ENCODE results near the gene ZC3H7B. TPM values are rescaled to one million over a fixed set of nuclear protein-coding genes. Genes with fewer than 3 reads are reported as not detected.

ZC3H7B gene
- total RNA-seq, 1 donor, result 53.6 TPM

- Histone ChIP-seq H3K27me3 (ENCODE audit: insufficient read depth, low read length) (no peaks in the 10 kb centered on the region), H3K79me2 (ENCODE audit: insufficient read depth, low read length) (peaks cover 86% of the 10 kb centered on the region), H3K9me3 (ENCODE audit: low read depth, low read length) (no peaks in the 10 kb centered on the region), H3K4me1 (ENCODE audit: insufficient read depth, low read length) (no peaks in the 10 kb centered on the region), H4K20me1 (ENCODE audit: insufficient read depth, low read length) (peaks cover 32% of the 10 kb centered on the region), H3K4me2 (ENCODE audit: insufficient read depth, low read length) (no peak overlapping the region), H3K27ac (ENCODE audit: low read depth, low read length) (no peak overlapping the region), H3K36me3 (ENCODE audit: insufficient read depth, low read length) (peaks cover 10% of the 10 kb centered on the region), H2AFZ (ENCODE audit: low read length) (no peak overlapping the region), H3K4me3 (ENCODE audit: insufficient read depth, low read length) (no peak overlapping the region)
- TF ChIP-seq CTCF (IDR thresholded peaks at IDR 0.05; ENCODE audit: extremely low read depth, low read depth, low read length), result no peak
- DNase-seq (ENCODE audit: insufficient read length, low spot score, missing footprints), result no peak
Measured at GRCh38 chr22:41314821-41315220, 13.5 kb downstream of the ZC3H7B start.

- no peaks in the 10 kb centered on the region for H3K4me1 ChIP-seq (ENCODE audit: insufficient read depth, low read length)
- H3K4me2 ChIP-seq (ENCODE audit: insufficient read depth, low read length), result no peak overlapping the region
- H3K79me2 ChIP-seq (ENCODE audit: insufficient read depth, low read length), result peaks cover 86% of the 10 kb centered on the region
- H3K9me3 ChIP-seq (ENCODE audit: low read depth, low read length), result no peaks in the 10 kb centered on the region
- H4K20me1 ChIP-seq (ENCODE audit: insufficient read depth, low read length), result peaks cover 29% of the 10 kb centered on the region
- no peak for DNase-seq (ENCODE audit: insufficient read length, low spot score, missing footprints)
- H2AFZ ChIP-seq (ENCODE audit: low read length), result no peak overlapping the region
- H3K27ac ChIP-seq (ENCODE audit: low read depth, low read length), result no peak overlapping the region
- no peak overlapping the region for H3K4me3 ChIP-seq (ENCODE audit: insufficient read depth, low read length)
- no peak for TF ChIP-seq CTCF (IDR thresholded peaks at IDR 0.05; ENCODE audit: extremely low read depth, low read depth, low read length)
- peaks cover 11% of the 10 kb centered on the region for H3K36me3 ChIP-seq (ENCODE audit: insufficient read depth, low read length)
- H3K27me3 ChIP-seq (ENCODE audit: insufficient read depth, low read length), result no peaks in the 10 kb centered on the region
Measured at GRCh38 chr22:41315586-41315985, 14.3 kb downstream of the ZC3H7B start.

GRCh38 chr22:41320416-41321240 lies 19.3 kb downstream of the ZC3H7B start:
- H3K27me3 ChIP-seq (ENCODE audit: insufficient read depth, low read length), result no peaks in the 10 kb centered on the region
- H3K4me2 ChIP-seq (ENCODE audit: insufficient read depth, low read length), result no peak overlapping the region
- no peak overlapping the region for H3K4me3 ChIP-seq (ENCODE audit: insufficient read depth, low read length)
- peak; percentile 61 for DNase-seq (ENCODE audit: insufficient read length, low spot score, missing footprints)
- no peaks in the 10 kb centered on the region for H3K4me1 ChIP-seq (ENCODE audit: insufficient read depth, low read length)
- no peaks in the 10 kb centered on the region for H3K9me3 ChIP-seq (ENCODE audit: low read depth, low read length)
- H3K79me2 ChIP-seq (ENCODE audit: insufficient read depth, low read length), result peaks cover 66% of the 10 kb centered on the region
- no peak overlapping the region for H2AFZ ChIP-seq (ENCODE audit: low read length)
- H4K20me1 ChIP-seq (ENCODE audit: insufficient read depth, low read length), result peaks cover 25% of the 10 kb centered on the region
- H3K27ac ChIP-seq (ENCODE audit: low read depth, low read length), result no peak overlapping the region
- peaks cover 29% of the 10 kb centered on the region for H3K36me3 ChIP-seq (ENCODE audit: insufficient read depth, low read length)
- no peak for TF ChIP-seq CTCF (IDR thresholded peaks at IDR 0.05; ENCODE audit: extremely low read depth, low read depth, low read length)

GRCh38 chr22:41324821-41325528 lies 23.6 kb downstream of the ZC3H7B start:
- no peaks in the 10 kb centered on the region for H3K27me3 ChIP-seq (ENCODE audit: insufficient read depth, low read length)
- no peak overlapping the region for H3K4me2 ChIP-seq (ENCODE audit: insufficient read depth, low read length)
- TF ChIP-seq CTCF (IDR thresholded peaks at IDR 0.05; ENCODE audit: extremely low read depth, low read depth, low read length), result no peak
- no peaks in the 10 kb centered on the region for H3K4me1 ChIP-seq (ENCODE audit: insufficient read depth, low read length)
- no peaks in the 10 kb centered on the region for H3K9me3 ChIP-seq (ENCODE audit: low read depth, low read length)
- DNase-seq (ENCODE audit: insufficient read length, low spot score, missing footprints), result peak; percentile 67
- no peak overlapping the region for H3K4me3 ChIP-seq (ENCODE audit: insufficient read depth, low read length)
- H2AFZ ChIP-seq (ENCODE audit: low read length), result no peak overlapping the region
- H3K27ac ChIP-seq (ENCODE audit: low read depth, low read length), result no peak overlapping the region
- peaks cover 19% of the 10 kb centered on the region for H4K20me1 ChIP-seq (ENCODE audit: insufficient read depth, low read length)
- peaks cover 29% of the 10 kb centered on the region for H3K79me2 ChIP-seq (ENCODE audit: insufficient read depth, low read length)
- H3K36me3 ChIP-seq (ENCODE audit: insufficient read depth, low read length), result peaks cover 53% of the 10 kb centered on the region
